Upper lobe of right lung (tissue), 1 donor: ENCODE measurements around the gene SAMD5. TPM values are rescaled to one million over a fixed set of nuclear protein-coding genes. Genes with fewer than 3 reads are reported as not detected.

Source experiments
- ATAC-seq: fragments of 200-7000 bp; cut with Tn5 transposase; one replicate; pipeline ENCODE4 v1.9.1; 2020; ENCODE audit warnings: mild to moderate bottlenecking, moderate library complexity
- DNase-seq: peaks from one replicate; pipeline ENCODE4 v3.0.0-alpha.2; 2020
- H3K27ac ChIP-seq: fragments of 200-600 bp; one replicate; pipeline ENCODE4 v1.8.0; 2022
- H3K27me3 ChIP-seq: fragments of 200-600 bp; one replicate; pipeline ENCODE4 v1.8.0; 2022; ENCODE audit warnings: mild to moderate bottlenecking
- H3K36me3 ChIP-seq: fragments of 200-600 bp; one replicate; pipeline ENCODE4 v1.8.0; 2022
- H3K4me1 ChIP-seq: fragments of 200-600 bp; one replicate; pipeline ENCODE4 v1.8.0; 2022
- H3K4me3 ChIP-seq: fragments of 200-600 bp; one replicate; pipeline ENCODE4 v1.8.0; 2022; ENCODE audit warnings: mild to moderate bottlenecking
- H3K9me3 ChIP-seq: fragments of 200-600 bp; one replicate; pipeline ENCODE4 v1.8.0; 2022
- intact Hi-C: fragments of 100-400 bp; cut with DNase I; formaldehyde crosslinking; loops from one replicate; pipeline ENCODE4 v1.11.0; 2022
- total RNA-seq: library from RNA; stranded (reverse); fragmentation: NEBNext Ultra II Directional; extraction: Animal tissue kit (Norgen Biotek cat#: 25700); gene quantifications from one replicate; pipeline ENCODE4 v1.2.1, GENCODE V29; 2021
- TF ChIP-seq, protein P1 (sequence below): fragments of 200-600 bp; IDR thresholded peaks from one replicate; pipeline ENCODE4 v1.8.0; 2022; ENCODE audit warnings: antibody characterized with exemption
- donor health status: DM: no; HTN: yes; CAD: no; lungs with severe emphysema.

The SAMD5 gene
- total RNA-seq, 1 donor from 2014 or later = 19.6 TPM

DNA sequence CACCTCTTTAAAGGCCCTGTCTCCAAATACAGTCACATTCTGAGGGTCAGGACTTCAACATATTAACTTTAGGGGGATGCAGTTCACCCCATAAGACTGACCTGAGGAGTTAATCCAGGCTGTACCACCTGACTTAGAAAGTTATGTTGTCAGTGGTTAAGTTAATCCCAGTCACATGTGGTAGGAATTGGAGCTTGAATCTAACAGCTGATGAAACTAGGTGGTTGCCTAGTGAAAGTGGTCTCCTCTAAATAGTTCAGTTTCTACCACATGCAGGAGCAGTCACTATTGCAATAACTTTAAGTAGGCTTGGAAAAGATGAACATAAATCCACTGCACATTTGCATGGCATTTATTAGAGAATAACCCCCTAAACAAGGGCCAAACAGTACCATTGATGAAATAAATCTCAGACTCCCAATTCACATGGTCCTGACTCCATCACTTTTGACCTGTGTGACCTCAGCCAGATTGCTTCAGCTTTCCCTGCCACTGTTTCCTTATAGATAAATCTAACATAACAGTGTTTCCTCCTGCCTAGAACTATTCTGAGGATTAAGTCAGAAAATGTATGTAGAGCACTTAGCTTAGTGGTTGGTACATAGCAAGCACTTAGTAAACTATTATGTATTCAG is 20.1 kb downstream of the SAMD5 start:
- no peak overlapping the region for H3K4me3 ChIP-seq
- DNase-seq = no peak
- H3K27ac ChIP-seq = no peak overlapping the region
- H3K27me3 ChIP-seq = no peaks in the 10 kb centered on the region
- H3K4me1 ChIP-seq = peaks cover 4% of the 10 kb centered on the region
- intact Hi-C loops = no loop called here
- TF ChIP-seq, protein P1, sequence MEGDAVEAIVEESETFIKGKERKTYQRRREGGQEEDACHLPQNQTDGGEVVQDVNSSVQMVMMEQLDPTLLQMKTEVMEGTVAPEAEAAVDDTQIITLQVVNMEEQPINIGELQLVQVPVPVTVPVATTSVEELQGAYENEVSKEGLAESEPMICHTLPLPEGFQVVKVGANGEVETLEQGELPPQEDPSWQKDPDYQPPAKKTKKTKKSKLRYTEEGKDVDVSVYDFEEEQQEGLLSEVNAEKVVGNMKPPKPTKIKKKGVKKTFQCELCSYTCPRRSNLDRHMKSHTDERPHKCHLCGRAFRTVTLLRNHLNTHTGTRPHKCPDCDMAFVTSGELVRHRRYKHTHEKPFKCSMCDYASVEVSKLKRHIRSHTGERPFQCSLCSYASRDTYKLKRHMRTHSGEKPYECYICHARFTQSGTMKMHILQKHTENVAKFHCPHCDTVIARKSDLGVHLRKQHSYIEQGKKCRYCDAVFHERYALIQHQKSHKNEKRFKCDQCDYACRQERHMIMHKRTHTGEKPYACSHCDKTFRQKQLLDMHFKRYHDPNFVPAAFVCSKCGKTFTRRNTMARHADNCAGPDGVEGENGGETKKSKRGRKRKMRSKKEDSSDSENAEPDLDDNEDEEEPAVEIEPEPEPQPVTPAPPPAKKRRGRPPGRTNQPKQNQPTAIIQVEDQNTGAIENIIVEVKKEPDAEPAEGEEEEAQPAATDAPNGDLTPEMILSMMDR = no peak
- H3K36me3 ChIP-seq = no peaks in the 10 kb centered on the region
- ATAC-seq = no peak
- no peaks in the 10 kb centered on the region for H3K9me3 ChIP-seq

- Histone ChIP-seq H3K27ac (no peak overlapping the region), H3K4me3 (no peak overlapping the region), H3K27me3 (no peaks in the 10 kb centered on the region), H3K9me3 (no peaks in the 10 kb centered on the region), H3K36me3 (no peaks in the 10 kb centered on the region), H3K4me1 (peaks cover 4% of the 10 kb centered on the region)
- TF ChIP-seq, protein P1 = no peak
- ATAC-seq = no peak
- no peak for DNase-seq
- intact Hi-C loops = no loop called here
Observed at GRCh38 chr6:147530132-147531060, 21.9 kb downstream of the SAMD5 start.

DNA sequence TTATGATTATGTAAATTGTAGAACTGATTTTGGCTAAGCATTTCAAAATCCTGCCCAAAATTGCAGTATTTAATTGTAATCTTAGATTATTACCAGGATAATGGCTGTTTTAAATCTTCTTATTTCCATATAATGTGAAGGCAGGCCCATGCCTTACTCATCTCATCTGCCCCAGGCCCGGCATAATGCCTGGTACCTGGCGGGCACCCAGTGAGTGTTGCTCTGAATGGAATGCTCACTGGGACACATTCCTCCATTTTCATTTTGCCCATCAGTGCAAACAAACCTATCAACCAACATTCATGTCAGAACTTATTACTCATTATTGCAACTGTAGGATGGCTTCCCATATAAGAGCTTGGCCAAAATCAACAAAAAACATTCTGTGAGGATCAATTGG is 22.8 kb downstream of the SAMD5 start:
- intact Hi-C loops = no loop called here
- Histone ChIP-seq H3K4me1 (peaks cover 4% of the 10 kb centered on the region), H3K9me3 (no peaks in the 10 kb centered on the region), H3K36me3 (no peaks in the 10 kb centered on the region), H3K27me3 (no peaks in the 10 kb centered on the region), H3K4me3 (no peak overlapping the region), H3K27ac (no peak overlapping the region)
- ATAC-seq = no peak
- no peak for DNase-seq
- TF ChIP-seq, protein P1 = no peak

DNA sequence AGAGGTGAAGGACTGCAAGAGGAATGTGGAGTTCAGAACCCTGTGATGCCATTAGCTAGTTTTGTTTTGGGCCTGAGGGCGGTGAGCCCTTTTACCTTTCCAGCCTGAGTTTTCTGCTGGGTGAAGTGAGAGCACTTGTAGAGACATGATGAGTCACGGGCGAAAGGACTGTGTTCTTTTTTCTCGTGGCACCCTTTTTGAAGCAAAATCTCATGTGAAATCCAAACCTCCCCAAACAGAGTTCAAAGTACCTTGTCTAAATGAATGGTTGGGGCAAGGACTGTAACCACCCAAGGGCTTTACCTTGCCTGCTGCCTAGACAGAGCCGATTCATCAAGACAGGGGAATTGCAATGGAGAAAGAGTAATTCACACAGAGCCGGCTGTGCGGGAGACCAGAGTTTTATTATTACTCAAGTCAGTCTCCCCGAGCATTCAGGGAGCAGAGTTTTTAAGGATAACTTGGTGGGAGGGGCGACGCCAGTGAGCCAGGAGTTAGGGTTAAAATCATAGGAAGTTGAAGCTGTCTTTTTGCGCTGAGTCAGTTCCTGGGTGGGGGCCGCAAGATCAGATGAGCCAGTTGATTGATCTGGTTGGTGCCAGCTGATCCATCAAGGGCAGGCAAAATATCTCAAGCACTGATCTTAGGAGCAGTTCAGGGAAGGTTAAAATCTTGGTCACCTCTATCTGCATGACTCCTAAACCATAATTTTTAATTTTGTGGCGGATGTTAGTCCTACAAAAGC is 25.8 kb downstream of the SAMD5 start:
- intact Hi-C loops = no loop called here
- H3K9me3 ChIP-seq = no peaks in the 10 kb centered on the region
- no peak overlapping the region for H3K27ac ChIP-seq
- TF ChIP-seq, protein P1 = no peak
- H3K4me1 ChIP-seq = peaks cover 4% of the 10 kb centered on the region
- H3K27me3 ChIP-seq = no peaks in the 10 kb centered on the region
- H3K4me3 ChIP-seq = no peak overlapping the region
- no peaks in the 10 kb centered on the region for H3K36me3 ChIP-seq
- ATAC-seq (no peak), DNase-seq (no peak)

DNA sequence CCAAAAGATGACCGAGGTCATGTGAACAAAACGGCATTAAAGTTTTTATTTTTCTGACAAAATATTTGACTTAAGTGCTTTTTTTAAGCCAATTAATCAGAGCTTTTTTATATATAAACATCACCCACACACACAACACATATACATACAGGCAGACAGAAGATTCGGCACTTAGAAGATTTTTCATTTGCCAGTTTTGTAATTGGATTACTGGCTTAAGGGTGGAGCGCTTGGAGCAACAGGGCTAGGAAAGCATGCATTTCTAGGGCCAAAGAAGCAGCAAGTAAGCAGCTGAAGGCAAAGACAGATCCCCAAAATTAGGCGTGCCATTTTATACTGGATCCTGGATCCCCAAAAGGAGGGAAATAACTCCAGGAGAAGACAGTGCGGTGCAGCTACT is 30.3 kb downstream of the SAMD5 start:
- Histone ChIP-seq H3K27me3 (no peaks in the 10 kb centered on the region), H3K4me1 (no peaks in the 10 kb centered on the region), H3K27ac (no peak overlapping the region), H3K4me3 (no peak overlapping the region), H3K9me3 (no peaks in the 10 kb centered on the region), H3K36me3 (no peaks in the 10 kb centered on the region)
- TF ChIP-seq, protein P1 = no peak
- ATAC-seq (no peak), DNase-seq (no peak)
- intact Hi-C loops = no loop called here
